HG03066 (cell line): ENCODE measurements around the gene CREB5.

Experiments
- ATAC-seq: cut with Tn5 transposase; IDR thresholded peaks from one replicate; pipeline ENCODE4 v1.9.1; 2021; ENCODE audit warnings: low read depth; ENCODE audit not compliant: unreplicated experiment

The CREB5 gene

GRCh38 chr7:28661826-28662595, 249.7 kb downstream of the CREB5 start:
- ATAC-seq = peak; percentile 72

DNA sequence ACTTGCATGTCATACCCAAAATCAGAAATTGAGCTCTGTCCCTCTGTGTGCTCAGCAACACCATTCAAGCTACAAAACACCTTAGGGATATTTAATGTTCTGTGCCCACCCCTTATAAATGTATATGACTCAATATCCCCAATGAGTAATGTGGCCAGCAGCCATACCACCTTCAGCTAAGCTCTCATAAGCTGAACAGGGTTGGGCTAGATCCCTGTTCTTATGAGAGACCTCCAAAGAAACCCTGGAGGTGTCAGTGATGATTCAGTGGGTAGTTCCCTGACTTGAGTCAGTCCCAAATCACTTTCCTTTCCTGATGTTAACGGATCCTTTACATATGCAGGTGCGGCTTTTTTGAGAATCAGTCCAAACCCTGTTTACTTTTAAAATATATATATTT, 253.8 kb downstream of the CREB5 start:
- no peak for ATAC-seq

DNA sequence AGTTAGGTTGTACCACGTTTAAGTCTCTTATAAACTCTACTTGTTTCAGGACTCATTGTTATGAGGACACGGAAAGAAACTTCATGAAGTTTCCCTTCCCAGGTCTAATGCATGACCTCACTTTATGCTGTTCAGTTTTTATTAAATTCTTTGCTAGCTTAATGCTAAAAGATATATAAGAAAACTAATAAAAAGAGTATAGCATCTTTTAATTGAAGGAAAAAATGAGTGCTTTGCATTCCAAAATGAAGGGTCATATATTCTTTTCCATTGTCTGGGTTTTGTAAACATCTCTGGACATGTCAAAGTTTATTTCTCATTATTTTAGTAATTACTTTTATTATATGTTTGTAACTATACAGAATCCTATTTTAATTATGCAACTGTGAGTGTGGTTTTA, 255.8 kb downstream of the CREB5 start:
- ATAC-seq = no peak

DNA sequence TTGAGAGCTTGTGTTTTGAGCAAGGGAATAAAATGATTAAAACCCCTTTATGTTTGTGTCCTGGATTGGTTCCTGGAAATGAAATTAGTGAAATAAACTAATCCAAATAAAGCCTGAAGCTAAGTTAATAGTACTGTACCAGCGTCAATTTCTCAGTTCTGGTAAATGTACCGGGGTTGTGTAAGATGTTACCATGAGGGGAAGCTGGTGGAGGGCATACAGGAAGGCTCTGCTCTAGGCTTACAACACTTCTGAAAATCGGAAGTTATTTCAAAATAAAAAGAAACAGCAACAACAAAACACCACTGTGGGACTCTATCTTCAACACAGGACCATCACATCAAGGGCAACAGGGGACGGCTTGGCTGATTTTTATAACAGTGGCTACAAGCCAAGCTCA, 257.0 kb downstream of the CREB5 start:
- no peak for ATAC-seq

- no peak for ATAC-seq
Observed at GRCh38 chr7:28671526-28671925, 259.2 kb downstream of the CREB5 start.

DNA sequence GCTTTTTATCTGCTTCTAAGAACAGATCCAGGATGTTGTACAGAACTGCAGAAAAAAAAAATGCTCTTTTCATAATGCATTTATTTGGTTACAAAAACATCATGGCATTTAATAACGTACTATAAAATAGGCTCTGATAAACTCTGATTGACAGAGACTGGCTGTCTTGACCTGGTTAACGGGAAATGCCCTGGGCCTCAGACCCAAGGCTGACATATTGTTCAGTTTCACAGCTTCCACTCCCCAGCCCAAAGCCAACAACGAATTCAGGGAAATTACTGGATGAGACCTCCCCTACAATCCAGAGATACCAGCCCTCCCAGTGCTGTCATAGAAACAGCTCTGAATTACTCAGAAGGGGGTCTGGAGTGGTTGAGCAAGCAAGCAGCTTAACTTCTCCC, 260.1 kb downstream of the CREB5 start:
- no peak for ATAC-seq

GRCh38 chr7:28674359-28674782, 262.1 kb downstream of the CREB5 start:
- no peak for ATAC-seq

GRCh38 chr7:28675429-28675828, 263.1 kb downstream of the CREB5 start:
- no peak for ATAC-seq

- ATAC-seq = no peak
Observed at GRCh38 chr7:28677668-28678067, 265.4 kb downstream of the CREB5 start.

DNA sequence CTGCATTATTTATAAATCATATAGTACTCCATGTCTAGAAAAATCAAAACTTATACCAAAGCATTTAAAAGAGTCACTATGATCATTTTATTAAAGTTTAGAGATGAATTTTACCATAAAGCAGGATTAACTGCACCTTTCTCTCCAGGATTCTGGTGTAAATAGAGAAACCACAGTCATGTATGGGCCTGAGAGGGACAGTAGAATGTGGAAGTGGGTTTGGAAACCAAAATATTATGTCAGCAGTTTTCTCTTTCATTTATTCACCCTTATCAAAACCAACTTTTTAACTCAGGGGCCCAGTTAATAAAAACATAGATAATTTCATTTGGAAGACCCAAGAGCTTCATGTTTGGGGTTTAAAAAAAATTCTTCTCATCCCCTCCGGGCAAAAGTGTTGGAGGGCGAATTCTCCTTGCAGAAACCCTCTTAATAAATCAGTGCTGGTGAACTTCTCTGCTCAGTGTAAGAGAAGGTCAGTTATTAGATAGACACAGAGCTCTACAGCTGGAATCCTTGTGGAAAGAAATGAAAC, 266.2 kb downstream of the CREB5 start:
- ATAC-seq = no peak

DNA sequence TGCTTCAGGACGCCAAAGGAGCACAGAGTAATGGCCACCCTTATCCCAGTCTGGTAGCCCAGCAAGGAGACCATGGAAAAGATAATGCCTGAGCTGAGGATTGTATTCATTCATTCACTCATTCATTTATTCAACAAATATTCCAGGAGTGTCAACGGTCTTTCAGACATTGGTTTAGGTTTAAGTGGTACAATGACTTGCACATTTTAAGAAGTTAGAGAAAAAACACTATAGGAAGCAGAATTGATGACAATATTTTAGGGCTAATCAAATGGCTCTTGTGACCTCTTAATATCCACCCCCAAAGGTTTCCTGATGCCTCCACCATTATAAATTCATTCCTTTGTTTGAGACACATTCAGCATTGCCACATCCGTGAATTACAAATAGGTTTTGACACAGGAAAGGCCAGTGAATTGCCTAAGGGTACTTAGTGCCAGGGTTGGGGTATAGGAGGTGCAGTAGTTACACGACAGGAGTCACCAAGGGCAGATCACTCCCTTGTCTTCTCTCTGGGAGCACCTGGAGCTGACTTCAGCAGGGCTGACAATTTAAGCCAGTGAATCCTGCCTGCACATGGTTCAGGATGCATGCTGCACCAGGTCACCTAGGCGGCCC, 269.5 kb downstream of the CREB5 start:
- no peak for ATAC-seq

GRCh38 chr7:28682801-28683200, 270.5 kb downstream of the CREB5 start:
- ATAC-seq = no peak

DNA sequence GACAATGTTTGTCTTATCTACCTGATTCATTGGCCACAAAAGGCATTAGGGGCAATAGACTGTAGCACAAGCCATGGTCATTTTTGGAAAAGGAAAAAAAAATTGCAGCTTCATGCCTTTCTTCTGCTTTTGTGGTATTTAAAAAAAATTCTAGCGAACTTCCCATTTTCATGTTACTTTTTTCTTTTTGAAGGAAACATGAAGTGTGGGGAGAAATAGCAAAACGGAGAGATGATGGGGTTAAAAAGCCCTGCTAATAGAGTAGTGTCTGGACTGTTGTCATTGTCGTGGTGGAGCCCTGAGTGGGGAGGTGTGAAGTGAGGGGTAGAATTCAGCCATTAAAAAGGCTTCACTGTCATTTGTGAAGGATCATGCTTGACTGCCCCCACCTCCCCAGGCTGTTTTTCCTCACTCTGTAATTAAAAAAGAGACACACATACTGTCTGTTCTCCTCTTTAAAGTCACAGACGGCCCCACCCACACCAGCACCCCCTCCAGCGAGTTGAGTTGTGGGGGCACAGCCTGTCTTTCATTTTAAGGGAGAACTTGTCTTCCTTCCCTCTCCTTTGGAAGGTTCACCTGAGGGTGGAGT, 272.4 kb downstream of the CREB5 start:
- ATAC-seq = no peak

GRCh38 chr7:28685242-28685643, 272.9 kb downstream of the CREB5 start:
- peak; percentile 24 for ATAC-seq

- ATAC-seq = peak; percentile 66
Observed at GRCh38 chr7:28685644-28686417, 273.5 kb downstream of the CREB5 start.

DNA sequence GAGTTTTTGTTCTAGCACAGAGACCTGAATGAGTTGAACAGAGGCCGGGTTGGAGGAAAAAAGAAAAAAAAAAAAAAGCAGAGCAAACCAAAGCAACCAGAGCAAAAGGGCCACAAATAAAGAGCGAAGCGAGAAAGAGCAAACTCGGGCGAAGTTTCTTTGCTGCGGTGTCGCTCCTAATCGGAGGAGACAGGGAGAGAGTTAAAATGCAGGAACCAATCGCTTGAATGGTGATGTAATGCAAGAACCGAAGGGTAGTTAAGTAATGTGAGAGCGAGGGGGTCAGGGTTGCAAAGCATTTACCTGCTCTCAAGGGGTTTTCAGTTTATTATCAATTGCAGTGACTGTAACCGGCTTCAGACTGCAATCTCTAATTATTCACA, 274.1 kb downstream of the CREB5 start:
- no peak for ATAC-seq

- ATAC-seq = no peak
Observed at GRCh38 chr7:28687537-28687936, 275.2 kb downstream of the CREB5 start.

DNA sequence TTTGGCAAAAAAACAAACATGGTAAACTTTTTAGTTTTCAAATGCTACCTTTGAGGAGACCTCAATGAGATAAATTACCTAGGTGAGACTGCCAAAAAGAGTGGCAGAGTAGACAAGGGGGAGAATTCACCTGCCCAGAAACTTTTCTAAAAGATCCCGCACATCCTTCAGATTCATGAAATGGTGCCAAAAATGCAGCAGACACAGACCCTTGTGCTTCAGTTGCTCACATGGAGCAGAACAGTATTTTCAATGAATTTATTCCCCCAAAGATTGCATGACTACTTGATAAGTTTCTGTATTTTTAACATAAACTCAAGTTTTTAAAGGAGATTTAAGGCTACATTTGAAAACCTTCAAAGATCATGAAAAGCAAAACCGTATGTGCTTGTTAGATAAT, 275.9 kb downstream of the CREB5 start:
- no peak for ATAC-seq

- no peak for ATAC-seq
Observed at GRCh38 chr7:28688651-28689050, 276.3 kb downstream of the CREB5 start.

- no peak for ATAC-seq
Observed at GRCh38 chr7:28695300-28696295, 283.3 kb downstream of the CREB5 start.
